Stimulated activated CD8-positive, alpha-beta memory T cell treated with anti-CD3 and anti-CD28 coated beads, Interleukin-12 subunit alpha, Interleukin-12 subunit beta, amount 100 ng/mL, for 24 hours (primary cell): Measurements from ENCODE around the gene LAMB4.

Source experiments
- DNase-seq: peaks from one replicate; pipeline ENCODE4 v3.0.0-alpha.2; 2020; ENCODE audit errors: extremely low read depth

LAMB4 gene

GRCh38 chr7:108079648-108080591, 50.2 kb downstream of the LAMB4 start:
- no peak for DNase-seq

GRCh38 chr7:108079276-108079647, 50.9 kb downstream of the LAMB4 start:
- DNase-seq: no peak

- DNase-seq: no peak
Measured at GRCh38 chr7:108078691-108079090, 51.5 kb downstream of the LAMB4 start.

- no peak for DNase-seq
Measured at GRCh38 chr7:108078211-108078673, 51.9 kb downstream of the LAMB4 start.

- no peak for DNase-seq
Measured at GRCh38 chr7:108077709-108078108, 52.5 kb downstream of the LAMB4 start.

- DNase-seq: no peak
Measured at GRCh38 chr7:108076156-108076555, 54.0 kb downstream of the LAMB4 start.

- DNase-seq: no peak
Measured at GRCh38 chr7:108073305-108074070, 56.7 kb downstream of the LAMB4 start.

GRCh38 chr7:108072739-108073138, 57.4 kb downstream of the LAMB4 start:
- DNase-seq: no peak

- DNase-seq: no peak
Measured at GRCh38 chr7:108072116-108072515, 58.0 kb downstream of the LAMB4 start.

- DNase-seq: no peak
Measured at GRCh38 chr7:108071551-108071950, 58.6 kb downstream of the LAMB4 start.

- no peak for DNase-seq
Measured at GRCh38 chr7:108069646-108070045, 60.5 kb downstream of the LAMB4 start.

GRCh38 chr7:108067844-108068243, 62.3 kb downstream of the LAMB4 start:
- no peak for DNase-seq

GRCh38 chr7:108066486-108066885, 63.7 kb downstream of the LAMB4 start:
- DNase-seq: no peak

- no peak for DNase-seq
Measured at GRCh38 chr7:108063520-108063933, 66.6 kb downstream of the LAMB4 start.

- no peak for DNase-seq
Measured at GRCh38 chr7:108062250-108063014, 67.7 kb downstream of the LAMB4 start.

GRCh38 chr7:108059526-108059925, 70.6 kb downstream of the LAMB4 start:
- DNase-seq: no peak

- no peak for DNase-seq
Measured at GRCh38 chr7:108057951-108058481, 72.1 kb downstream of the LAMB4 start.

- no peak for DNase-seq
Measured at GRCh38 chr7:108055611-108056021, 74.5 kb downstream of the LAMB4 start.

GRCh38 chr7:108054537-108054936, 75.6 kb downstream of the LAMB4 start:
- DNase-seq: no peak

GRCh38 chr7:108053250-108053649, 76.9 kb downstream of the LAMB4 start:
- no peak for DNase-seq

- DNase-seq: no peak
Measured at GRCh38 chr7:108051454-108051853, 78.7 kb downstream of the LAMB4 start.

- DNase-seq: no peak
Measured at GRCh38 chr7:108049962-108050361, 80.2 kb downstream of the LAMB4 start.
